C4-2B (cell line): ENCODE measurements around the gene NAV1.

Source experiments
- ZFX ChIP-seq: fragments of 450-650 bp; IDR thresholded peaks from 2 replicates; pipeline ENCODE4 v1.6.1; 2017
- TF ChIP-seq, protein P1 (sequence below): fragments of 450-650 bp; conservative IDR thresholded peaks from 2 replicates; pipeline ENCODE4 v1.5.1; 2017; ENCODE audit warnings: mild to moderate bottlenecking

DNA sequence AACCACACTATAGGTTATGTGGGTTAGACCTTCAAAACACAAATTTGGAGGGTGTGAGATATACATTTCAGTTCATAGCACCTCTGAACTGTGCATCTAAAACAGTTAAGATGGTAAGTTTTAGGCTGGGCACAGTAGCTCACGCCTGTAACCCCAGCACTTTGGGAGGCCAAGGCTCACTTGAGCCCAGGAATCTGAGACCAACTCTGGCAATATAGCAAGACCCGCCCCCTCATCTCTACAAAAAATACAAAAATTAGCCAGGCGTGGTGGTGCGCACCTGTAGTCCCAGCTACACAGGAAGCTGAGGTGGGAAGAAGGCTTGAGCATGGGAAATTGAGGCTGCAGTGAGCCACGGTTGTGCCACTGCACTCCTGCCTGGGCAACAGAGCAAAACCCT, 47.9 kb downstream of the NAV1 start:
- TF ChIP-seq, protein P1, sequence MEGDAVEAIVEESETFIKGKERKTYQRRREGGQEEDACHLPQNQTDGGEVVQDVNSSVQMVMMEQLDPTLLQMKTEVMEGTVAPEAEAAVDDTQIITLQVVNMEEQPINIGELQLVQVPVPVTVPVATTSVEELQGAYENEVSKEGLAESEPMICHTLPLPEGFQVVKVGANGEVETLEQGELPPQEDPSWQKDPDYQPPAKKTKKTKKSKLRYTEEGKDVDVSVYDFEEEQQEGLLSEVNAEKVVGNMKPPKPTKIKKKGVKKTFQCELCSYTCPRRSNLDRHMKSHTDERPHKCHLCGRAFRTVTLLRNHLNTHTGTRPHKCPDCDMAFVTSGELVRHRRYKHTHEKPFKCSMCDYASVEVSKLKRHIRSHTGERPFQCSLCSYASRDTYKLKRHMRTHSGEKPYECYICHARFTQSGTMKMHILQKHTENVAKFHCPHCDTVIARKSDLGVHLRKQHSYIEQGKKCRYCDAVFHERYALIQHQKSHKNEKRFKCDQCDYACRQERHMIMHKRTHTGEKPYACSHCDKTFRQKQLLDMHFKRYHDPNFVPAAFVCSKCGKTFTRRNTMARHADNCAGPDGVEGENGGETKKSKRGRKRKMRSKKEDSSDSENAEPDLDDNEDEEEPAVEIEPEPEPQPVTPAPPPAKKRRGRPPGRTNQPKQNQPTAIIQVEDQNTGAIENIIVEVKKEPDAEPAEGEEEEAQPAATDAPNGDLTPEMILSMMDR: no peak
- TF ChIP-seq ZFX: no peak
